ENCODE results near the gene SEBOX. TPM values are rescaled to one million over a fixed set of nuclear protein-coding genes. Genes with fewer than 3 reads are reported as not detected.

The SEBOX gene
- not detected for total RNA-seq

GRCh38 chr17:28364665-28365363, at the start of gene SEBOX:
Gene SEBOX (minus strand): TSS chr17:28365199. CDS start chr17:28365151, 48 bp downstream.

GRCh38 chr17:28405632-28406472, 40.9 kb upstream of the SEBOX start, which contains the start of gene SLC46A1:
Gene SLC46A1 (minus strand): TSS chr17:28406212. CDS start chr17:28406114, 98 bp downstream.

GRCh38 chr17:28371245-28372202, 6.5 kb upstream of the SEBOX start, which contains the start of gene SARM1:
Gene SARM1 (plus strand): TSS chr17:28371694. CDS start chr17:28372033, 339 bp downstream.

GRCh38 chr17:28370035-28370743, 5.2 kb upstream of the SEBOX start, which contains the start of gene VTN:
Gene VTN (minus strand): TSS chr17:28370307. CDS start chr17:28370203, 104 bp downstream.

GRCh38 chr17:28357061-28357900, 7.7 kb downstream of the SEBOX start, which contains the start of gene POLDIP2:
Gene POLDIP2 (minus strand): TSS chr17:28357527. CDS start chr17:28357448, 79 bp downstream.

GRCh38 chr17:28335201-28335958, 29.6 kb downstream of the SEBOX start, which contains the start of the genes IFT20 and TNFAIP1:
Gene IFT20 (minus strand): TSS chr17:28335472. CDS start chr17:28331985, 3,487 bp downstream.
Gene TNFAIP1 (plus strand): TSS chr17:28335761. CDS start chr17:28339522, 3,761 bp downstream.

GRCh38 chr17:28318759-28319597, 46.0 kb downstream of the SEBOX start, which contains the start of gene TMEM97:
Gene TMEM97 (plus strand): TSS chr17:28319200. CDS start chr17:28319240, 40 bp downstream.

Other genes with a start within 250 kb of the SEBOX start
- 25.8 TPM for gene TMEM97, start 46.0 kb downstream of the SEBOX start, total RNA-seq
- 33.7 TPM for gene IFT20, start 29.7 kb downstream of the SEBOX start, total RNA-seq
- gene TNFAIP1, start 29.4 kb downstream of the SEBOX start, total RNA-seq = 39.2 TPM
- gene POLDIP2, start 7.7 kb downstream of the SEBOX start, total RNA-seq = 49.4 TPM
- 0.69 TPM for gene VTN, start 5.1 kb upstream of the SEBOX start, total RNA-seq
- 32.8 TPM for gene SARM1, start 6.5 kb upstream of the SEBOX start, total RNA-seq
- gene SLC46A1, start 41.0 kb upstream of the SEBOX start, total RNA-seq = 18.2 TPM
- not detected for gene SLC13A2, start 108.4 kb upstream of the SEBOX start, total RNA-seq
- not detected for gene FOXN1, start 141.1 kb upstream of the SEBOX start, total RNA-seq
- 35.8 TPM for gene UNC119, start 187.4 kb upstream of the SEBOX start, total RNA-seq
- 30.2 TPM for gene PIGS, start 206.3 kb upstream of the SEBOX start, total RNA-seq
- gene ALDOC, start 211.7 kb upstream of the SEBOX start, total RNA-seq = 249 TPM
- 9.7 TPM for gene SPAG5, start 233.8 kb upstream of the SEBOX start, total RNA-seq
- 15.9 TPM for gene RSKR, start 249.0 kb upstream of the SEBOX start, total RNA-seq

All from diencephalon (tissue), 1 donor.